ENCODE results near the gene CTNNA1.
"Not testable (repeated sequence)": the region's sequence is repeated elsewhere in the genome, so short reads cannot be mapped to it uniquely, and the experiment has no call there.

The CTNNA1 gene

DNA sequence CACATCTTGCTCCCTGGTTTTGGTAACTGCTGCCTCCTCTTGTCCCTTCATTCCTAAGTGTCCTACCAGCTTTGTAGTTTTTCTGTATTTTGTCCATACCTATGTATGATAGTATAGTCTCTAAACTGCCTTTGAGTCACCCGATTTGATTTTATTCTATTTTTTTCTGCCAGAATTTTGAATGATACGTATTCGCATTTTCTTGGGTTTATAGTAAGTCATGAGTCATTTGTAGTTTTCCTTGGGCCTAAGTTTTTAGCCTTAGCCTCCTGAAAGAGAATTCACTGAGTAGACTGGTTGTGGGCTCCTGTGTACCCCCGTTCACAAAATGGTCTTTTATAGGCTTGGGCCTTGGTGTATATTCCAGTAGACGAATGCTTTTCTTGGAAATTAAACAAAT is 62.3 kb downstream of the CTNNA1 start:
- no peak for DNase-seq (ENCODE audit: low read depth in 2 of 2)

DNA sequence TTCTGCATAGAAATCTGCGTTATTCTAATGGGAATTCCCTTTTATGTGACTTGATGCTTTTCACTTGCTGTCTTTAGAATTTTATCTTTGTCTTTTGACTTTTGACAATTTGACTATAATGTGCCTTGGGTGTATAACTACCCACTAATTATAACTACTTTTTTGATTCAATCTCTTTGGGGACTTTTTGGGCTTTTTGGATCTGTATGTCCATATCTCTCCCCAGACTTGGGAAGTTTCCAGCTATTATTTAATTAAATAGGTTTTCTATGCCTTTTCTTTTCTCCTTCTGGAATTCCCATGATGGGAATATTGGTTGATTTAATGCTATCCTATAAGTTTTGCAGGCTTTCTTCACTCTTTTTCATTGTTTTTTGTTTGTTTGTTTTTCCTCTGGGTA is 64.0 kb downstream of the CTNNA1 start:
- no peak for DNase-seq (ENCODE audit: low read depth in 2 of 2)

DNA sequence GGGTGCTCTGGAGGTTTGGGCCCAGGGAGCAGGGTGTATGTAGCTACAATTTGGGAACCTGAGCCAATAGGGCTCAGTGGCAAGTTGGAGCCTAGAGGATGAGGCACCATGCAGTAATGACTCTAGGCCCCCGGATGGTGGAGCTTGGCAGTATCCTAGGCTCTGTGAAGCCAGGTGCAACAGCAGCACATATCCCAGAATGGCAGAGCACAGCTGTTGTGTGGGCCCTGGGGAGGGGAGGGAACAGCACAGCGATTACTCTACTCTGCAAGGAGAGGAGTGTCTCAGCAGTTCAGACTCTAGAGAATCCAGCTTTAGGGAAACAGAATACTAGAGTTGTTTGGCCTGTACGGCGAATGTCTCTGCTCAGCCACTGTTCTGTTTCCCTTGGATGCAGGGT is 65.9 kb downstream of the CTNNA1 start:
- no peak for DNase-seq (ENCODE audit: low read depth in 2 of 2)

DNA sequence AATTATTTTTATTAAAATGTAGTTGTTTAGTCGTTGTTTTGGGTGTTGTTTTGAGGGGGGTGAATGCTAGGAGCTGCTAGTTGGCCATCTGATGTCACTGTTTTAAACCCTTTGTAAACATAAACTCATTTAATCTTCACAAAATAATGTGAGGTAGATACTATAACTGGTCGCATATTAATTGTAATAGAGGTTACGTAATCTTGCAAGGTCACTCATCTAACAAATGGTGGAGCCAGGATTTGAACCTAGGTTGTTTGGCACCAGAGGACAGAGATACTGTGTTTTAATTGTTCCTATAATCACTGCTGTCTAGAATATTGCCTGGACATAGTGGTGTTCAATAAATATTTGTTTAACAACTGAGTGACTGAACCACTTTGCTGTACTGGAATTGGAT is 67.5 kb downstream of the CTNNA1 start:
- no peak for DNase-seq (ENCODE audit: low read depth in 2 of 2)

DNA sequence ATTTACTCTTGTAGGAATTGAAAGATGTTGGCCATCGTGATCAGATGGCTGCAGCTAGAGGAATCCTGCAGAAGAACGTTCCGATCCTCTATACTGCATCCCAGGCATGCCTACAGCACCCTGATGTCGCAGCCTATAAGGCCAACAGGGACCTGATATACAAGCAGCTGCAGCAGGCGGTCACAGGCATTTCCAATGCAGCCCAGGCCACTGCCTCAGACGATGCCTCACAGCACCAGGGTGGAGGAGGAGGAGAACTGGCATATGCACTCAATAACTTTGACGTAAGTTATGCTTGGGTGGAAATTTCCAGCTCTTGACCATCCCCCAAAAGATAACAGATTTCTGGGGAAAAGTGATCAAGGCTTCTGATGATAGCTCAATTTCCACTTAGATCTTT is 71.3 kb downstream of the CTNNA1 start:
- DNase-seq (ENCODE audit: low read depth in 2 of 2) = no peak

DNA sequence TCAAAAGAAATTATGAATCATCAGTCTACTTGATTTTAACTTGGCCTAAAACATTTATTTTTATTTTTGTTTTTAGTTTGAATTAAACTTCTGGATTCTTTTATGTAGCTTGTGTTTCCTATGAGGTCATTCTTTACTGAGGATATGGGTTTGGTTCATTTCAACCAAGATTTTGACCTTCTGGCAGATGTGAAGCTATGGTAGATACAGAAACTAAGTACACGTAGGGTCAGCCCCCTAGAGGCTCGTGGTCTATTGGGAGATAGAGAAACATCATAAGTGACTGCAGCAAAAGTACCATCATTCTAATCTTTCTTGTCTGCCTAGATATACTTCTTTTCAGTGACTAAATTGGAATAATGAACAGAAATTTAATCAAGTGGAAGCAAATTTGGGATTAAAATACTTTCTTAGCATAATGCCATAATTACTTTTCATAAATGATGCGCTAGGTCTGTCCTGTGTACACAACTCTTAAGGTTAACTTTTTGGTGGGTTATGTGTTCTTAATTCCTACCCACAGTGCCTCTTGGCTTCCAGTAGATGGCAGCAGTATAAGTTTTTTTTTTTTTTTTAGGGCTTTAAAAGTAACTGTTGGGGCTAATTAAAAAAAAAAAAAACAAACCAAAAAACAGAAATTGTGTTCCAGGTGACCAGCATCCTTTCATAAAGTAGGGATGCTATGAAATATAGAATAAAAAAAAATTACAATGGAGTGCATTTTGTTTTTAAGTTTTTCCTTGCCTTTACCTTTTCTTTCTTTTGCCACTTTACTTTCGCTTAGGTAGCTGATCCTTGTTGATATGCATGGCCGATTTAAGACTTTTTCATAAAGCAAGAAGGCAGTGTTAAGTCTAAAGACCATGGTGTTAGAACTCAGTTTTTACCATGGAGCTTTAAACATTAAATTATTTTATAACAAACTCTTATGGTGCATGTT is 72.0 kb downstream of the CTNNA1 start:
- DNase-seq (ENCODE audit: low read depth in 2 of 2) = no peak

DNA sequence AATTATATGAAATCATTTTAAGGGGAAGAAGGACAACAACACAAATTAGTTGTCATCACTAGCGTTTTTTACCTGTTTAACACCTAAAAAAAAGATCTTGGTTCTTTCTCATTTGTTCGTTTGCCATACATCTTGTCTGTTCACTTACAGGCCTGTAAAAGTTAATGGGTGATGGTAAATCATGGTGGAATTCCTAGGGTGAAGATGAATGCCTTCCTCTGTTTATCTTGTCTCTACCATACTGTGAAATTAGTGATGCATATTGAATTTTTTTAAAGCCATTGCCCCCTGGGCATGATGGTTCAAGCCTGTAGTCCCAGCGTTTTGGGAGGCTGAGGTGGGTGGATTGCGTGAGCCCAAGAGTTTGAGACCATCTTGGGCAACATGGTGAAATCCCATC is 75.3 kb downstream of the CTNNA1 start:
- DNase-seq (ENCODE audit: low read depth in 2 of 2) = no peak

DNA sequence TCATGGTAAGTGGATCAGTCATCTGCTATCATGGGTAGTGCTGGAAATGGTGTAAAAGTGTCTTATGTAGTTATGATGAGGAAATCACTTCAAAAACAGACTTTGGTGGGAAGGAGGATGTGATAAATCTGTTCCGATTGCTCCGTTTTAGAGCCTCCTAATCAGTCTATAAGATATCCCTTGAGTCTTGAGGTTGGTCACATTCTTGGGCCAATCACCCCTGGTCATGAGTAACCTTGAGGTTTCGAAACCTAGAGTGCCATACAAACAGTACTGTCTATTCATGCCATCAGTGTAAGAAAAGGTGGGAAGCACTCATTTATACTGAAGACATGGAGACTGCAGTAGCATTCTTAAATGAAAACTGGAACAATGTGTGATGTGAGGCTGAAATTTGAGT is 76.1 kb downstream of the CTNNA1 start:
- DNase-seq (ENCODE audit: low read depth in 2 of 2) = no peak

DNA sequence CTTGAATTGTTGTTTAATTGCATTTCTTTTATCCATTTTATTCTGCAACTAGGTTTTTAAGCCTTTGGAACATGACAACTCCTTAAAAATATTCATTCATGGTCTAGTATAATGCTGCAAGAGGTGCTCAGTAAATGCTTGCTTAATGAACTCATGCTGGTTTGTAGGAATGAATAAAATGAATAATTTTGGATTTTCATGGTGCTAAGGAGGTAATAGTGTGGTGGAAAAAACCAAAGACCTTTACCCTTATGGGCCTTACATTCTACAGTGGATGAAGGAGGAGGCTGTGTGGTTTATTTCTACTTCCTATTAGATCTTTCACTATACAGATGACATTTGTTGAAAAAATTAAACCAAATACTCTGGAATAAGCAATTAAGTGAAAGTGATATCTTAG is 78.5 kb downstream of the CTNNA1 start:
- no peak for DNase-seq (ENCODE audit: low read depth in 2 of 2)

DNA sequence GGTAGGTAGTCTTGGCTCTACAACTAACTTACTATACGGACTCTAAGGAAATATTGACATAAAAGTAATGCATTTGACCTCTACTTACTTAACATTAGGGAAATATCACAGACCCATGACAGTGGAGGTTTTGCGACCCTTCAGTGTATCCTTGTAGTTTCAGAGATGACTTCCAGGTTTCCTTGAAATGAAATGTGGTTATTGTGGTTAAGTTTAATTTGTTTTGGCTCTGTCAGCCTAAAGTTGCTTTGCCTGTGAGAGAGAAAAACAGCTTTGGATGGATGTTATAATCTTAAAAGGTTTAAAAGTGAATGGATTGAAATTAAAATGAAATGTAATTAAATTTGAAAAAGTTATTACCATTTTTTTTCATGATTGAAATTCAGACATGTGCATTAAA is 79.0 kb downstream of the CTNNA1 start:
- DNase-seq (ENCODE audit: low read depth in 2 of 2) = no peak

DNA sequence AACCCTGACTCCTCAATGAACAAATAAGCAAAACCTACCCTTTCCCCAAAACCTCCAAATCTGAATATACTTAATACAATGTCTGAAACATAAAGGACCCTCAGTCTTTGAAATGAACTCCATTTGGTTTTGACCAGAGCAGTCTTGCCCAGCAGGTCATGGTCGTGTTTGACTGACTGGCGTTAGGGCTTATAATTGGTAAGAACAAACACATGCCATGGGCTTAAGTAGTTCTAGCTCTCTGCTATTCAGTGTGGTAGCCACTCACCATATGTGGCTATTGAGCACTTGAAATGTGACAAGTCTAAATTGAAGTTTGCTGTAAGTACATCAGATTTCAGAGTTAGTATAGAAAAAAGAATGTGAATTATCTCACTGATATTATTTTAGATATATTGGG is 79.9 kb downstream of the CTNNA1 start:
- DNase-seq (ENCODE audit: low read depth in 2 of 2) = no peak

DNA sequence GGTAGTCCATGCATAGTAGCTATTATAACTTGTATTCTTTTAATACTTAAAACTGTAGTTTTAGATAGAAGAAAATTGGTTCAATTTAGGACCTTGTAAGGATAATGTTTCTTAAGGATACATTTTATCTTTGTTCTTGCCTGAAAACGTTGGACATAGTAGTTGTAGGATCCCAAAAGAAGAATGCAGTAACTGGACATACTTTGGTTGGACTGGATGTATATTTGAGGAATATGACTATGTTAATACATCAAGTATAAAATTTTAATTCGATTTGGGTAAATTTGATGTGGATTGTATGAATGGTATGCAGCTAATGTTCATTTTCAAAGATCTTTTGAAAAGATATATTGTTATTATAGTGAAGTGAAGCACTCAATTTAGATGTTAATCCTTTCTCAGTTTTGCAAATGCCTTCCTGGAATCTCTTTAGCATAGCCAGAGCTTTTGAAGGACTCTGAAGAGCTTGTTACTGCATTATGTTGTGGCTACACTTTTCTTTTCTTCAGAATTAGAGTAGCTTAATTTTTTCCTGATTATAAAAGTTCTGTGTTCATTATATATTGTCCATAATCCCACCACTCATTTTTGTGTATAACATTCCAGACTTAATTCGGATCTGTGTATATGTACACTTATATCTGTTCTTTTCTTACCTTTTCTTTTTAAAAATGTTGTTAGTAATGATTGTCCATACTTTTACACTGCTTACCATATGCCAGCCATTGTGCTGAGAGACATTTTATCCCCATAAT is 80.7 kb downstream of the CTNNA1 start:
- DNase-seq (ENCODE audit: low read depth in 2 of 2) = no peak

DNA sequence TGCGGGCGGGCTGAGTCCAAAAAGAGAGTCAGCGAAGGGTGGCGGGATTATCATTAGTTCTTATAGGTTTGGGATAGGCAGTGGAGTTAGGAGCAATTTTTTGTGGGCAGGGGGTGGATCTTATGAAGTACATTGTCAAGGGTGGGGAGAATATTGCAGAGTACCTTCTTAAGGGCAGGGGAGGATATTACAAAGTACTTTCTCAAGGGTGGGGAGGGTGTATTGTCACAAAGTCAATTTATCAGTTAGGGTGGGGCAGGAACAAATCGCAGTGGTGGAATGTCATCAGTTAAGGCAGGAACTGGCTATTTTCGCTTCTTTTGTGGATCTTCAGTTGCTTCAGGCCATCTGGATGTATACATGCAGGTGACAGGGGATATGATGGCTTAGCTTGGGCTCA is 81.6 kb downstream of the CTNNA1 start:
- not testable (repeated sequence) for DNase-seq (ENCODE audit: low read depth in 2 of 2)

DNA sequence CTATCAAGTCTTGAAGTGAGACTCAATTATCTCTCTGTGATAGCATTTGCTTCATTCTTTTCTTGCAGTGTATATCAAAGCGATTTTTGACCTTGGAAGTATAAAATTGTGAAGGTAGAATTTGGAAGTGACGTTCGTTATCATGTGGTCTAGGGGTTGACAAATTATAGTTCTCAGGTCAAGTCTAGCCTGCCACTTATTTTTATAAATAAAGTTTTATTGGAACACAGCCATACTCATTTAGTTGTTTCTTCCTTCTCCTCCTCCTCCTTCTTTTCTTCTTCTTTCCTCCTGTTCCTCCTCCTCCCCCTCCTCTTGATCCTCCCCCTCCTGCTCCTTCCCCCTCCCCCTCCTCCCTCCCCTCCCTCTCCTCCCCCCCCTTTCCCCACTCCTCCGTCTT is 83.9 kb downstream of the CTNNA1 start:
- no peak for DNase-seq (ENCODE audit: low read depth in 2 of 2)

DNA sequence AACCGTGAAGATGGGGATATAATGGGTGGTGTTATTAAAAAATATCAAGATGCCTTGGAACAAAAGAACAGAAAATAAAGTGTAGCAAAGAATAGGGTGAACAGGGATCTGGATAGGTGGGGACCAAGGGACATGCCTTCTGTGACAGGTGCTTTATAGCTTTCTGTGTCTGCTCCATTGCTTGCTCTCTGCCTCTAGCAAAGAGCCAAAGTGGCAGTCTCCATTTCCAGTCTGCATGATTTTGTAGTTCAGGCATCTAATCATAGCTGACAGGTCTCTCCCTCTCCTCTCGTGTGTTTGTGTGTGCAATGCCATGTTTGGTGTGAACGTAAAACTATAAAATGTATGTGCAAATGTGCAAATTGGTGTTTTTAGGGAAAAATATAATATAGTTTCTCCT is 86.9 kb downstream of the CTNNA1 start:
- DNase-seq (ENCODE audit: low read depth in 2 of 2) = no peak

DNA sequence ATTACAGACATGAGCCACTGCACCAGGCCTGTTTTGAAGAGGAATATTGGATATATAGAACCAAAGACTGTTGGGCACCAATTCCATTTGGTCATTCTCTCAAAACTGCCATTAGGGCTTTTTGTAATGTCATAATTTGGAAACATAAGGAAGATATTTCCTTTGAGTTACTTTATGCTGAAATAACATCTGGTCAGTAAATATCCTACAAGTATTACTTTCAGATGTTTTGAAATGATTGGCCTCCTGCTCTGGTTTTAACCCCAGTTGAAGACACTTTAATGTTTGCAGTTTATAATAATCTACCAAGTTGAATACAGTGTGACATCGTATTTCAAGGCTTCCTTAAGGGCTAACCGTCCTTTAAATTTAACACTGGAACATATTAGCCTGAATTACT is 88.3 kb downstream of the CTNNA1 start:
- DNase-seq (ENCODE audit: low read depth in 2 of 2) = no peak

DNA sequence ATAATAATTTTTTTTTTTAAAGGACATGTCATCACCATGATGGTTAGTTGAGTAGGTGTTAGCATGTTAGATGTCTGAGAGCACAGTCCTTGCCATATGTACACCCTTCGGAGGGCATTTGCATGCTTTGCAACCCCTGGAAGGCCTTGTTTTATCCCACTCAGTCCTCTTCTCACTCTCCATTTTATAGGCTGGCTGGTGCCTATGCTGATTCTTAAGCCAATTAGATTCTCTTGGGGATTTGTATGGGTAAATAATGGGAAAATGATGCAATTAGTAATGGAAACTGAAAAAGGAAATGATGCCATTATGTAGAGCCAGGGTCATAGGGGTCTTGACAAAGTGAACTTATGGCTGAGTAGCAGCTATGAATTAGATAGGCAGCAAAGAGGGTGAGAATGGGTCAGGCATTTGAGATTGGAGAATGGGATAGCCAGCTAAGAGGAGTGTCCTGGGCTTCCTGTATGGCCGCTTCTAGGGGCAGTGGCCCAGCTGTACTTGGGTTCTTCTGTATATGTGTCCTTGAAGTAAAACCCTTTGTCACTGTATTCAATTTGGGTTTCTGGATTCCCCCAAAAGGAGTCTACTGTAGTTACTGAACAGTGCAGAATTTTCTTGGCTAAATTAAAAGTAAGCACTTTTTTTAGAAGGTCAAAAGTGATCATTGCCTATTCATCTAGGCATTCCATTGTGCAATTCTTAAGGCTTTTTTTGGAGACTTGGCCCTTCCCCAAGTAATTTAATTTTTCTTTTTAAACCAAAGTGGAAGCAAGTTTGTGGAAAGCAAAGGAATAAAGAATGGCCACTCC is 90.3 kb downstream of the CTNNA1 start:
- no peak for DNase-seq (ENCODE audit: low read depth in 2 of 2)

DNA sequence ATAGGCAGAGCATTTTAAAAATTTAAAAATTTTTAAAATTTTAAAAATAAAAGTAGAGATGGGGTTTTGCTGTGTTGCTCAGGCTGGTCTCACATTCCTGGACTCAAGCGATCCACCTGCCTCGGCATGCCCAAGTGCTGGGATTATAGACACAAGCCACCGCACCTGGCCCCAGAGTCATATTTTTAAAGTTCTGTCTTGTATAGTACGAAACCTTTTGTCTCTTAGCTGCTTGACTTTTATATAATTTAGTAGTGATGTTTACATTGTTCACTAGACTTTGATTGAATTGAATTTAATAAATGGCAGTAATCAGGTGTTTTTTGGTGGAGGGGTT is 90.9 kb downstream of the CTNNA1 start:
- DNase-seq (ENCODE audit: low read depth in 2 of 2) = no peak

DNA sequence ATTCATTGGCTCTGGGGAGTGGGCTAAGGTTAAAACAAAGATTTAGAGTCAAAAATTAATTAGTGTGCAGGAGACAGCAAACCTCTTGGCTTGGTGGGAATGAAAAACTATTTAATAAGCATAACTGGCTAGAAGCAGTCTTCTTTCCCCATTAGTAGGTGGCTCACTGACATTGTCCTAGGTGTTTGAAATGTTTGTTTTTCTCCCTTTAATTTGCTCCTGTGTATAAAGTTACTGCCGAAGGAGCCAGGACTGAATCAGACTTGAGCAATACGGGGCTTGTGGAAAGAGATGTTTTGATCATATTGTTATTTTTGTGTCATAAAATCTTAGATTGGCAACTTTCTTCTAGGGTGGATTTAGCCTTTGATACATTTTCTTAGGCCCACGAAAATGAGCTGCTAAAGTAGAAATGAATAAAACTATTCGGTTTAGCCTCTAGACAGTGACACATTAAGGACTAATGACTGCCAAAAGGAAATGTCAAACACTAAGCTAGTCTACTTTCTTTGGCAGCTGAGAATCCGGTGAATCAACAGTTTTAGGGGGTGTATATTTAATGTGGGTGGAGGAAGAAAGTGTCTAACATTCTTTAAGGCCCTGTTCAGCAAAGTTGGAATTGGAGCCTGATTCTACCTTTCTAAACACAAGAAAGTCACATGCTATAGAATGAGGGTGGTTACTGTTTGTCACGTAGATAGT is 91.7 kb downstream of the CTNNA1 start:
- DNase-seq (ENCODE audit: low read depth in 2 of 2) = no peak

DNA sequence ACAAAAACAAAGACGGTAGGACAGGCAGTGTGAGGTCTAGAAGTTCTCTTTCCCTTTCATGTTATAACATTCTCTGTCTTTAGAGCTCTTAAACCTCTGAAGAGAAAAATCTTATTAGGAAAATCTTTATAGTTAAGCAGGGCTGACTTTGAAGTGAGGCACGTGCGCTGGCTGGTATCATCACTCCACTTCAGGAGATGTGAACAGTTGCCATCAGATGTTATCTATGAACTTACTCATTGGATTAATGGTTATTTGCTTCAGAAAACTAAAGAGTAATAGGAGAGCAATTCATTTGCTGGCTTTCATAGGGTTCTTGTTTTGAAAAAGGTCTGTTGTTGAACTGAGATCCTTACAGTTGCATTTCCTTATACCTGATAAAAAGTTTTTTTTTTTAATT is 96.2 kb downstream of the CTNNA1 start:
- no peak for DNase-seq (ENCODE audit: low read depth in 2 of 2)

DNA sequence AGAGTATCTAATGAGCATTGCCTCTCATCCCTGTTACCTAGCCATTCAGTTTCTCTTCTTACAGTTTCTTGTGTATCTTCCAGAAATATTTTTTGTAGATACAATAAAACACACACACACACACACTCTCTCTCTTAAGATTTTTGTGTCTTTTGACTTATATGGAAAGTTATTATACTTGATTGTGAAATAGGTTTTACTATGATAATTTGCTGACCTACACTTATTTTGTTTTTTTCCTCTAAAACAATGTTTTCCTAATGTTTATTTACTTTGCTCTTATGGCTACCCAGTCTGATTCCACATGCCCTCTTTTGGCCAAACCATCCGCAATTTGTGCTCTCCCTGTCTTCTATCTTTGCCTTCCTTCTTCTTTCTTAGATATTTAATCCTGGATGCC is 96.7 kb downstream of the CTNNA1 start:
- no peak for DNase-seq (ENCODE audit: low read depth in 2 of 2)
